ENCODE results near the gene CEP57L1.

DNA sequence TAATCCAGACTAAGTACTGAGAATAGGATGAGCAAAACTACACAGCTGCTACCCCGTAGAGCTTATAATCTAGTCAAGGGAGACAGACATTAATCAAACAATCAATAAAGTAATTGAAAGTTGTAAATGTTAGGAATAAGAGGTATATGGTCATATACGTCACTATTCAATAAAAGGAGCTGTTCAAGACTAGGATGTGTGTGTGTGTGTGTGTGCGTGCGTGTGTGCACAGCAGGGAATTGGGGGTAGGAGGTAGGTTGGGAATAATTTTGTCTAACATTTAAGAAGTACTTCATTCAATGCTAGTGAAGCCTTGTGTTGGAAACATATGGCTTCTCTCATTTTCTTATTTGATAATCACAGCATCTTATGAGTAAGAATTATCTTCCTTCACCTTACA is 42.5 kb upstream of the CEP57L1 start:
- TF ChIP-seq EZH2 (IDR thresholded peaks at IDR 0.05) (no peak), RAD21 (IDR thresholded peaks at IDR 0.05; ENCODE audit: low read depth) (no peak), CTCF (IDR thresholded peaks at IDR 0.05 in 2 of 3, conservative IDR thresholded peaks at IDR 0.05 in 1 of 3; ENCODE audit: borderline replicate concordance in 1 of 3, insufficient read depth in 1 of 3, low read depth in 2 of 3, low read length in 2 of 3) (no peak), YY1 (IDR thresholded peaks at IDR 0.05; ENCODE audit: extremely low read depth, insufficient replicate concordance, low read depth, low read length) (no peak), POLR2AphosphoS5 (IDR thresholded peaks at IDR 0.05; ENCODE audit: low read depth, low read length) (no peak), JUND (IDR thresholded peaks at IDR 0.05) (no peak), POLR2A (IDR thresholded peaks at IDR 0.05; ENCODE audit: borderline replicate concordance, extremely low read depth, insufficient read depth, insufficient read length) (no peak), EZH2phosphoT487 (IDR thresholded peaks at IDR 0.05; ENCODE audit: borderline replicate concordance) (no peak), TCF7L2 (IDR thresholded peaks at IDR 0.05; ENCODE audit: borderline replicate concordance, extremely low read depth, insufficient read depth, insufficient read length) (no peak), SIN3A (IDR thresholded peaks at IDR 0.05; ENCODE audit: low read depth) (no peak), CEBPB (IDR thresholded peaks at IDR 0.05; ENCODE audit: low read depth) (no peak), ZNF274 (IDR thresholded peaks at IDR 0.05; ENCODE audit: low read depth, low read length) (no peak)
- TF ChIP-seq, protein P1, sequence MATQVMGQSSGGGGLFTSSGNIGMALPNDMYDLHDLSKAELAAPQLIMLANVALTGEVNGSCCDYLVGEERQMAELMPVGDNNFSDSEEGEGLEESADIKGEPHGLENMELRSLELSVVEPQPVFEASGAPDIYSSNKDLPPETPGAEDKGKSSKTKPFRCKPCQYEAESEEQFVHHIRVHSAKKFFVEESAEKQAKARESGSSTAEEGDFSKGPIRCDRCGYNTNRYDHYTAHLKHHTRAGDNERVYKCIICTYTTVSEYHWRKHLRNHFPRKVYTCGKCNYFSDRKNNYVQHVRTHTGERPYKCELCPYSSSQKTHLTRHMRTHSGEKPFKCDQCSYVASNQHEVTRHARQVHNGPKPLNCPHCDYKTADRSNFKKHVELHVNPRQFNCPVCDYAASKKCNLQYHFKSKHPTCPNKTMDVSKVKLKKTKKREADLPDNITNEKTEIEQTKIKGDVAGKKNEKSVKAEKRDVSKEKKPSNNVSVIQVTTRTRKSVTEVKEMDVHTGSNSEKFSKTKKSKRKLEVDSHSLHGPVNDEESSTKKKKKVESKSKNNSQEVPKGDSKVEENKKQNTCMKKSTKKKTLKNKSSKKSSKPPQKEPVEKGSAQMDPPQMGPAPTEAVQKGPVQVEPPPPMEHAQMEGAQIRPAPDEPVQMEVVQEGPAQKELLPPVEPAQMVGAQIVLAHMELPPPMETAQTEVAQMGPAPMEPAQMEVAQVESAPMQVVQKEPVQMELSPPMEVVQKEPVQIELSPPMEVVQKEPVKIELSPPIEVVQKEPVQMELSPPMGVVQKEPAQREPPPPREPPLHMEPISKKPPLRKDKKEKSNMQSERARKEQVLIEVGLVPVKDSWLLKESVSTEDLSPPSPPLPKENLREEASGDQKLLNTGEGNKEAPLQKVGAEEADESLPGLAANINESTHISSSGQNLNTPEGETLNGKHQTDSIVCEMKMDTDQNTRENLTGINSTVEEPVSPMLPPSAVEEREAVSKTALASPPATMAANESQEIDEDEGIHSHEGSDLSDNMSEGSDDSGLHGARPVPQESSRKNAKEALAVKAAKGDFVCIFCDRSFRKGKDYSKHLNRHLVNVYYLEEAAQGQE (IDR thresholded peaks at IDR 0.05; ENCODE audit: low read depth) = no peak

Data from HCT116 (cell line).